ENCODE results near the gene SH3RF1.

SH3RF1 gene

DNA sequence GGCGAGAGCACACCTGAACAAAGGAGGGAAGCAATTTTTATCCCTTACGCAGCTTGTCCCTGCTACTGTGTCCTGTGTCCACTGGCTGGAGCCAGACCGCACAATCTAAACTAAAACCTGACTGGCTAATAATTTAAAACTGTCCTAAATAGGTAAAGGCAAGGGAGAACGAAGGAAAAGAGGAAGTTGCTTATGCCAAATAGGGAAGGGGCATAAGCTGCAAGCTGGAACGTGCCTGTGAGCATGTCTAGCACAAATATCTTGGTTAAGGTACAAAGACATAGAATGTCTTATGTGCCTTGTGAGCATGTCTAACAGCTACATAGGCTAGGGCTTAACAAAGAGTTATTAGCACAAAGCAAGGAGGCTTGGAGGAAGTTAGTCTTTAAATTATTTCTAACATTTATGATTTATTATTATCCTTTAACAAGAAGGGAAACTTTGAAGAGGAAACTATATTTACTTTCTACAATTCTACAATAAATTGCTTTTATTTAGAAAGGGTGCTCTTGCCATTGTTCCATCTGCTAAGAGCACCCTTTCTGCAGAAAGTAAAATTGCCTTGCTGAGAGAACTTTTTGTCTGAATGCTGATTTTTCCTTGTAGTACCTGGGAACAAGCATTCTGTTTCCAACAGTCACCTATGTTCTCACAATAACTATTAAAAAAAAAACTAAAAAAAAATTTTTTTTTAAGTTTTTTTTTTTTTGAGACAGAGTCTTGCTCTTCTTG, 180.1 kb downstream of the SH3RF1 start:
- Histone ChIP-seq H2BK120ac (ENCODE audit: insufficient read depth, low read length, poor library complexity) (no peak overlapping the region), H2AK5ac (ENCODE audit: low read length) (no peak overlapping the region), H3K23ac (ENCODE audit: low read length) (no peak overlapping the region), H3K4me1 (ENCODE audit: control insufficient read depth in 1 of 2, insufficient read depth in 2 of 2, low read length in 2 of 2) (no peaks in the 10 kb centered on the region), H4K12ac (ENCODE audit: low read depth, low read length) (no peak overlapping the region), H3K79me1 (ENCODE audit: low read length) (no peaks in the 10 kb centered on the region), H4K91ac (ENCODE audit: low read depth, low read length) (no peak overlapping the region), H3K9me3 (ENCODE audit: insufficient read depth, low read depth, low read length) (peaks cover 5% of the 10 kb centered on the region), H2BK5ac (ENCODE audit: low read depth, low read length, poor library complexity) (no peak overlapping the region), H3K4me3 (ENCODE audit: low read depth, low read length) (no peak overlapping the region), H3K4ac (ENCODE audit: low read depth, low read length) (no peak overlapping the region), H3K18ac (ENCODE audit: low read length) (no peak overlapping the region), H3K27ac (ENCODE audit: low read depth, low read length) (no peak overlapping the region), H4K8ac (ENCODE audit: low read depth, low read length) (no peak overlapping the region), H2AFZ (ENCODE audit: insufficient read depth, low read length, poor library complexity) (no peak overlapping the region), H3K9ac (ENCODE audit: low read length) (no peak overlapping the region), H2BK12ac (ENCODE audit: low read length) (no peak overlapping the region), H3K79me2 (ENCODE audit: control insufficient read depth, insufficient read depth, low read length, poor library complexity) (no peaks in the 10 kb centered on the region), H3K14ac (ENCODE audit: low read length) (no peak overlapping the region), H3K36me3 (ENCODE audit: control insufficient read depth in 1 of 2, insufficient read depth in 2 of 2, low read length in 2 of 2) (peaks cover 9 to 10% of the 10 kb centered on the region in 2 experiments), H3K4me2 (ENCODE audit: low read length) (no peak overlapping the region), H3K27me3 (ENCODE audit: insufficient read depth, low read length) (no peaks in the 10 kb centered on the region)
- WGBS (ENCODE audit: extremely low coverage, insufficient coverage, insufficient read length): no CpG with 5 or more reads among the region's 5 CpGs
- DNase-seq: no peak

DNA sequence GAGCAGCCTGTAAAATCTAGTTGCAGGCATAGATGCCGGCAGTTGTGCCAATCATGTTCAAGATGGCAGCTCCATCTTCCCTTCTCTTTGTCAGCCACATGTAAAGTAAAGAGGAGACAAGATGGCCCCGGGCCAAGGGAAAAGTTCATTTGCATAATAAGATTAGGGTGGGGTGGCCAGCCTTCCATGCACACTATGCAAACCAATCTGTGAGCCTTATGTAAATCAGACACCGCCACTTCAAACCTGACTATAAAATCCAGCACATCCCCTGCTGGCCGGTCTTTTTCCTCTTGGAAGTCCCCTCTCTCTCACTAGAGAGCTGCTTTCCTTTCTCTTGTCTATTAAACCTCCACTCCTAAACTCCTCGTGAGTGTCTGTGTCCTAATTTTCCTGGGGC, 181.8 kb downstream of the SH3RF1 start:
- Histone ChIP-seq H3K23ac (ENCODE audit: low read length) (no peak overlapping the region), H2BK12ac (ENCODE audit: low read length) (no peak overlapping the region), H3K4ac (ENCODE audit: low read depth, low read length) (no peak overlapping the region), H3K14ac (ENCODE audit: low read length) (no peak overlapping the region), H3K79me2 (ENCODE audit: control insufficient read depth, insufficient read depth, low read length, poor library complexity) (no peaks in the 10 kb centered on the region), H3K4me2 (ENCODE audit: low read length) (no peak overlapping the region), H3K27me3 (ENCODE audit: insufficient read depth, low read length) (no peaks in the 10 kb centered on the region), H4K91ac (ENCODE audit: low read depth, low read length) (no peak overlapping the region), H3K18ac (ENCODE audit: low read length) (no peak overlapping the region), H2BK120ac (ENCODE audit: insufficient read depth, low read length, poor library complexity) (no peak overlapping the region), H3K9ac (ENCODE audit: low read length) (no peak overlapping the region), H3K27ac (ENCODE audit: low read depth, low read length) (no peak overlapping the region), H4K12ac (ENCODE audit: low read depth, low read length) (no peak overlapping the region), H2BK5ac (ENCODE audit: low read depth, low read length, poor library complexity) (no peak overlapping the region), H3K4me1 (ENCODE audit: control insufficient read depth in 1 of 2, insufficient read depth in 2 of 2, low read length in 2 of 2) (no peaks in the 10 kb centered on the region), H4K8ac (ENCODE audit: low read depth, low read length) (no peak overlapping the region), H3K4me3 (ENCODE audit: low read depth, low read length) (no peak overlapping the region), H3K79me1 (ENCODE audit: low read length) (no peaks in the 10 kb centered on the region), H2AK5ac (ENCODE audit: low read length) (no peak overlapping the region), H3K36me3 (ENCODE audit: control insufficient read depth in 1 of 2, insufficient read depth in 2 of 2, low read length in 2 of 2) (peaks cover 7 to 9% of the 10 kb centered on the region in 2 experiments), H2AFZ (ENCODE audit: insufficient read depth, low read length, poor library complexity) (no peak overlapping the region), H3K9me3 (ENCODE audit: insufficient read depth, low read depth, low read length) (peaks cover 5% of the 10 kb centered on the region)
- no peak for DNase-seq
- no CpG with 5 or more reads among the region's 5 CpGs for WGBS (ENCODE audit: extremely low coverage, insufficient coverage, insufficient read length)

DNA sequence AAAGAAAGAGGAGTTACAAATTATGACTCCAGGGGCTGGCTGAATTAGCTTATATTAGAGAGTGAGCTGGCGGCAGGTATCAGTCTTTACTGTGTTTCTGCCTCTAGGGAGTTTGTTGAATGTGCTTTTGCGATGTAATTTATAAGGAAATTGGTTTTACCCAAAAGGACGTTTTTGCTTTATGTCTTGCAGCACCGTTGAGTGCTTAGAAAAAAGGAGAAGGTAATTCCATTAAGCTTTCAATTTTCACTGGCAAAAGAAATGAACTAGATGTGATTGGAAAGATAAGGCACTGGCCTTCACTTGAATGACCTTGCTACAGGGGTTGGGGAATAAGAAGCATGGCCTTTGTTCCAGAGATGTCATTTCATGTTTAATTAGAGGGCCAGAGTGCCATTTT, 185.8 kb downstream of the SH3RF1 start:
- no peak overlapping the region for H3K23ac ChIP-seq (ENCODE audit: low read length)
- H3K18ac ChIP-seq (ENCODE audit: low read length): no peak overlapping the region
- no peak overlapping the region for H3K14ac ChIP-seq (ENCODE audit: low read length)
- DNase-seq: no peak
- no peak overlapping the region for H4K91ac ChIP-seq (ENCODE audit: low read depth, low read length)
- no peak overlapping the region for H3K9ac ChIP-seq (ENCODE audit: low read length)
- H3K79me1 ChIP-seq (ENCODE audit: low read length): peaks cover 3% of the 10 kb centered on the region
- H2AK5ac ChIP-seq (ENCODE audit: low read length): no peak overlapping the region
- no peaks in the 10 kb centered on the region for H3K79me2 ChIP-seq (ENCODE audit: control insufficient read depth, insufficient read depth, low read length, poor library complexity)
- H3K9me3 ChIP-seq (ENCODE audit: insufficient read depth, low read depth, low read length): no peaks in the 10 kb centered on the region
- no peak overlapping the region for H3K4me2 ChIP-seq (ENCODE audit: low read length)
- WGBS (ENCODE audit: extremely low coverage, insufficient coverage, insufficient read length): no CpG with 5 or more reads among the region's 4 CpGs
- H3K36me3 ChIP-seq (ENCODE audit: control insufficient read depth in 1 of 2, insufficient read depth in 2 of 2, low read length in 2 of 2): peaks cover 2 to 4% of the 10 kb centered on the region in 2 experiments
- H2AFZ ChIP-seq (ENCODE audit: insufficient read depth, low read length, poor library complexity): no peak overlapping the region
- no peak overlapping the region for H3K4me3 ChIP-seq (ENCODE audit: low read depth, low read length)
- H3K4me1 ChIP-seq (ENCODE audit: control insufficient read depth in 1 of 2, insufficient read depth in 2 of 2, low read length in 2 of 2): peaks cover 3 to 4% of the 10 kb centered on the region in 2 experiments
- H4K12ac ChIP-seq (ENCODE audit: low read depth, low read length): no peak overlapping the region
- H2BK12ac ChIP-seq (ENCODE audit: low read length): no peak overlapping the region
- H2BK120ac ChIP-seq (ENCODE audit: insufficient read depth, low read length, poor library complexity): no peak overlapping the region
- H4K8ac ChIP-seq (ENCODE audit: low read depth, low read length): no peak overlapping the region
- H2BK5ac ChIP-seq (ENCODE audit: low read depth, low read length, poor library complexity): no peak overlapping the region
- H3K4ac ChIP-seq (ENCODE audit: low read depth, low read length): no peak overlapping the region
- H3K27ac ChIP-seq (ENCODE audit: low read depth, low read length): no peak overlapping the region
- no peaks in the 10 kb centered on the region for H3K27me3 ChIP-seq (ENCODE audit: insufficient read depth, low read length)

DNA sequence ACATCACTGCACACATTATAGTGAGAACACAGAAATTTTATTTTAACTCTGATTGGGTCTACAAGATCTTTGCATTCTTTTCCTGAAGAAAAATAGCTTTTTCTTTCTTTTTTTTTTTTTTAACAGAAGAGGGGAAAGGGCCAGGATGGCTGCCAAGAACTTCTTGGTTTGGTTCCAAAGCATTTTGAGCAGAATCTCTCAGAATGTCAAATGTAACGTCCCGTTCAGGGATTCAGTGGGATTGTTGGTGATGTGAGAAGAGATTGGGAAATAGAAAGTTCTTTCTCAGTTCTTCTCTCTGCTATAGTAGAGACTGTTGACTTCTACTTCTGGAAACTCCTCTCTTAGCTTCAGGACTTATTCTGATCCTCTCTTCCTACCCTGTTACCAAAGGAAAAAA, 189.8 kb downstream of the SH3RF1 start:
- Histone ChIP-seq H3K27ac (ENCODE audit: low read depth, low read length) (peak overlapping the region; percentile 70), H3K18ac (ENCODE audit: low read length) (no peak overlapping the region), H3K27me3 (ENCODE audit: insufficient read depth, low read length) (no peaks in the 10 kb centered on the region), H4K12ac (ENCODE audit: low read depth, low read length) (no peak overlapping the region), H2BK5ac (ENCODE audit: low read depth, low read length, poor library complexity) (no peak overlapping the region), H3K79me2 (ENCODE audit: control insufficient read depth, insufficient read depth, low read length, poor library complexity) (no peaks in the 10 kb centered on the region), H3K23ac (ENCODE audit: low read length) (no peak overlapping the region), H3K14ac (ENCODE audit: low read length) (no peak overlapping the region), H3K4me1 (ENCODE audit: control insufficient read depth in 1 of 2, insufficient read depth in 2 of 2, low read length in 2 of 2) (peaks cover 8 to 9% of the 10 kb centered on the region in 2 experiments), H4K91ac (ENCODE audit: low read depth, low read length) (no peak overlapping the region), H2AFZ (ENCODE audit: insufficient read depth, low read length, poor library complexity) (no peak overlapping the region), H3K4me3 (ENCODE audit: low read depth, low read length) (no peak overlapping the region), H4K8ac (ENCODE audit: low read depth, low read length) (no peak overlapping the region), H3K9ac (ENCODE audit: low read length) (no peak overlapping the region), H3K4ac (ENCODE audit: low read depth, low read length) (no peak overlapping the region), H2AK5ac (ENCODE audit: low read length) (no peak overlapping the region), H3K36me3 (ENCODE audit: control insufficient read depth in 1 of 2, insufficient read depth in 2 of 2, low read length in 2 of 2) (no peaks in the 10 kb centered on the region), H3K9me3 (ENCODE audit: insufficient read depth, low read depth, low read length) (no peaks in the 10 kb centered on the region), H2BK120ac (ENCODE audit: insufficient read depth, low read length, poor library complexity) (no peak overlapping the region), H3K79me1 (ENCODE audit: low read length) (peaks cover 6% of the 10 kb centered on the region), H2BK12ac (ENCODE audit: low read length) (no peak overlapping the region), H3K4me2 (ENCODE audit: low read length) (no peak overlapping the region)
- DNase-seq: no peak
- no CpG with 5 or more reads among the region's 2 CpGs for WGBS (ENCODE audit: extremely low coverage, insufficient coverage, insufficient read length)

Data from trophoblast cell (in vitro differentiated cells and primary cell).